Esophagus squamous epithelium (tissue), 4 donors: ENCODE results near the gene DENND6A.

Source experiments
- POLR2A ChIP-seq, 4 donors: fragments of 450-650 bp; IDR thresholded peaks; one replicate each; pipeline ENCODE4 v1.6.1; 2017; ENCODE audit warnings: antibody characterized with exemption in 4 of 4, mild to moderate bottlenecking in 4 of 4, moderate library complexity in 3 of 4
- TF ChIP-seq, protein P1 (sequence below), 6 experiments: fragments of 450-650 bp in 4 of 6; fragments of 200-600 bp in 2 of 6; sonication (generic) in 2 of 6; IDR thresholded peaks; one replicate each; pipeline ENCODE4 v1.5.1; 2016 to 2019; ENCODE audit warnings: antibody characterized with exemption in 6 of 6, mild to moderate bottlenecking in 4 of 6, moderate library complexity in 4 of 6

DNA sequence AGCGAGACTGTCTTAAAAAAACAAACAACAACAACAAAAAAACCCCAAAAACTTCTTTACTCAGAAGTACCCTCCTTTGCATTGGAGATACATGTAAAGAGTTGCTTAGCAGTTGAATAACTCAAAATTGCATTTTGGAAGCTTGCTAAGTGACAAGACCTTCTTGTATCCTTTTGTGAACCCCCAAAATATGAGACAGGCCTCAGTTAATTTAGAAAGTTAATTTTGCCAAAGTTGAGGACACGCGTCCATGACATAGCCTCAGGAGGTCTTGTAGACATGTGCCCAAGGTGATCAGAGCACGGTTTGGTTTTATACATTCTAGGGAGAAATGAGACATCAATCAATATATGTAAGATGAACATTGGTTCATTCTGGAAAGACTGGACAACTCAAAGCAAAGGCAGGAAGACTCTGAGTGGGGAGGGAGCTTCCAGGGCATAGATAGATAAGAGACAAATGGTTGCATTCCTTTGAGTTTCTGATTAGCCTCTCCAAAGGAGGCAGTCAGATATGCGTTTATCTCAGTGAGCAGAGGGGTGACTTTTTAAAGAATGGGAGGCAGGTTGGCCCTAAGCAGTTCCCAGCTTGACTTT lies 94.0 kb downstream of the DENND6A start:
- TF ChIP-seq, protein P1, sequence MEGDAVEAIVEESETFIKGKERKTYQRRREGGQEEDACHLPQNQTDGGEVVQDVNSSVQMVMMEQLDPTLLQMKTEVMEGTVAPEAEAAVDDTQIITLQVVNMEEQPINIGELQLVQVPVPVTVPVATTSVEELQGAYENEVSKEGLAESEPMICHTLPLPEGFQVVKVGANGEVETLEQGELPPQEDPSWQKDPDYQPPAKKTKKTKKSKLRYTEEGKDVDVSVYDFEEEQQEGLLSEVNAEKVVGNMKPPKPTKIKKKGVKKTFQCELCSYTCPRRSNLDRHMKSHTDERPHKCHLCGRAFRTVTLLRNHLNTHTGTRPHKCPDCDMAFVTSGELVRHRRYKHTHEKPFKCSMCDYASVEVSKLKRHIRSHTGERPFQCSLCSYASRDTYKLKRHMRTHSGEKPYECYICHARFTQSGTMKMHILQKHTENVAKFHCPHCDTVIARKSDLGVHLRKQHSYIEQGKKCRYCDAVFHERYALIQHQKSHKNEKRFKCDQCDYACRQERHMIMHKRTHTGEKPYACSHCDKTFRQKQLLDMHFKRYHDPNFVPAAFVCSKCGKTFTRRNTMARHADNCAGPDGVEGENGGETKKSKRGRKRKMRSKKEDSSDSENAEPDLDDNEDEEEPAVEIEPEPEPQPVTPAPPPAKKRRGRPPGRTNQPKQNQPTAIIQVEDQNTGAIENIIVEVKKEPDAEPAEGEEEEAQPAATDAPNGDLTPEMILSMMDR (IDR thresholded peaks at IDR 0.05) = no peak
- no peak for TF ChIP-seq POLR2A (IDR thresholded peaks at IDR 0.05)
